Neural progenitor cell (in vitro differentiated cells): ENCODE data around the gene ABCC3. TPM values are rescaled to one million over a fixed set of nuclear protein-coding genes. Genes with fewer than 3 reads are reported as not detected.

Experiments
- DNase-seq: peaks from one replicate; pipeline ENCODE4 v3.0.0-alpha.2; 2016; ENCODE audit warnings: low spot score
- H2AFZ ChIP-seq: fragments of 200-600 bp; sonication (generic); replicated peaks from 2 replicates; pipeline ENCODE4 v1.6.1; 2016; ENCODE audit warnings: antibody characterized with exemption
- H3F3A ChIP-seq: fragments of 200-600 bp; sonication (generic); 2 replicates; pipeline ENCODE4 v1.6.1; 2016; ENCODE audit warnings: antibody characterized with exemption, low read depth
- H3K27ac ChIP-seq: fragments of 200-600 bp; sonication (generic); 2 replicates; pipeline ENCODE4 v1.5.1; 2016; ENCODE audit warnings: mild to moderate bottlenecking
- H3K27me3 ChIP-seq: fragments of 200-600 bp; sonication (generic); 2 replicates; pipeline ENCODE4 v1.6.1; 2016; ENCODE audit warnings: mild to moderate bottlenecking, moderate library complexity
- H3K36me3 ChIP-seq: fragments of 200-600 bp; sonication (generic); 2 replicates; pipeline ENCODE4 v1.5.1; 2016
- H3K4me1 ChIP-seq: fragments of 200-600 bp; sonication (generic); 2 replicates; pipeline ENCODE4 v1.6.1; 2016; ENCODE audit warnings: mixed run types
- H3K4me2 ChIP-seq: fragments of 200-600 bp; sonication (generic); 2 replicates; pipeline ENCODE4 v1.6.1; 2016
- H3K4me3 ChIP-seq: fragments of 200-600 bp; sonication (generic); 2 replicates; pipeline ENCODE4 v1.5.1; 2016
- H3K79me2 ChIP-seq: fragments of 200-600 bp; sonication (generic); 2 replicates; pipeline ENCODE4 v1.6.1; 2016; ENCODE audit warnings: low read depth
- H3K9ac ChIP-seq: fragments of 200-600 bp; sonication (generic); 2 replicates; pipeline ENCODE4 v1.6.1; 2016
- H3K9me3 ChIP-seq: fragments of 200-600 bp; sonication (generic); 2 replicates; pipeline ENCODE4 v1.5.1; 2016; ENCODE audit warnings: low read depth
- H4K20me1 ChIP-seq: fragments of 200-600 bp; sonication (generic); 2 replicates; pipeline ENCODE4 v1.6.1; 2016; ENCODE audit warnings: low read depth
- H3K27ac Mint-ChIP-seq: 3 replicates; pipeline ENCODE4 v1.8.0; 2021; ENCODE audit warnings: mixed read lengths
- H3K27me3 Mint-ChIP-seq: 2 replicates; pipeline ENCODE4 v1.8.0; 2022; ENCODE audit warnings: low read depth, mild to moderate bottlenecking, inconsistent platforms, moderate library complexity, mixed read lengths; ENCODE audit not compliant: insufficient read depth
- H3K36me3 Mint-ChIP-seq: 3 replicates; pipeline ENCODE4 v1.8.0; 2021; ENCODE audit warnings: mixed read lengths
- H3K4me1 Mint-ChIP-seq: 3 replicates; pipeline ENCODE4 v1.8.0; 2021; ENCODE audit warnings: mixed read lengths
- H3K4me3 Mint-ChIP-seq: 3 replicates; pipeline ENCODE4 v1.8.0; 2021; ENCODE audit warnings: mild to moderate bottlenecking, moderate library complexity, mixed read lengths
- H3K9me3 Mint-ChIP-seq: 3 replicates; pipeline ENCODE4 v1.8.0; 2020; ENCODE audit warnings: mixed read lengths
- EZH2 ChIP-seq: fragments of 200-600 bp; sonication (generic); IDR thresholded peaks from 2 replicates; pipeline ENCODE4 v1.6.1; 2017; ENCODE audit warnings: antibody characterized with exemption, mild to moderate bottlenecking, moderate library complexity
- EZH2phosphoT487 ChIP-seq: fragments of 200-600 bp; sonication (generic); IDR thresholded peaks from 2 replicates; pipeline ENCODE4 v1.6.1; 2017; ENCODE audit warnings: antibody characterized with exemption
- total RNA-seq: library from RNA; depleted of rRNA; stranded (reverse); fragments of >200 nt; gene quantifications from 2 replicates; pipeline ENCODE4 v1.2.3, GENCODE V29; 2015; ENCODE audit warnings: low replicate concordance
- TF ChIP-seq, protein P1 (sequence below): fragments of 200-600 bp; sonication (generic); IDR thresholded peaks from 2 replicates; pipeline ENCODE4 v1.5.1; 2017; ENCODE audit warnings: antibody characterized with exemption, mild to moderate bottlenecking

The ABCC3 gene
- total RNA-seq, 1 donor from 2014 or later: not detected

DNA sequence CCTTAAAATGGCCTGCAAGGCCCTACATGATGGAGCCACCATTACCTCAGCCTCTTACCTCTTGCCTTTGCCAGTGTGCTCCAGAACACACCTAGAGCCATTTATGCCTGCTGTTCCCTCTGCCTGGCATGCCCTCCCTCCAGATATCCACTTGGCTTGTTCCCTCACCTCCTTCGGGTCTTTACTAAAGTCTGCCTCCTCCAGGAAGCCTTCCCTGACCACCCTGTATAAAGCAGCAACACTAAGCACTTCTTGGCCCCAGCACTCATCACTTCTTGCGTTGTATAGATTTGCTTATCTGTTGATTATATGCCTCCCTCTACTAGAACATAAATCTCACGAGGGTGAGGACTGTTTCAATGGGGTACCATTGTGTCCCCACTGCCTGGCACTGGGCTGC, 47.8 kb downstream of the ABCC3 start:
- Histone ChIP-seq H3K4me1 (peaks cover 12% of the 10 kb centered on the region), H3K9ac (no peak overlapping the region), H3K27ac (no peak overlapping the region), H4K20me1 (no peaks in the 10 kb centered on the region), H3F3A (peaks cover 26% of the 10 kb centered on the region), H3K79me2 (no peaks in the 10 kb centered on the region), H3K4me2 (no peak overlapping the region), H3K9me3 (no peaks in the 10 kb centered on the region), H3K27me3 (no peaks in the 10 kb centered on the region), H2AFZ (no peak overlapping the region), H3K4me3 (no peak overlapping the region), H3K36me3 (no peaks in the 10 kb centered on the region)
- TF ChIP-seq EZH2phosphoT487 (no peak), EZH2 (no peak)
- TF ChIP-seq, protein P1, sequence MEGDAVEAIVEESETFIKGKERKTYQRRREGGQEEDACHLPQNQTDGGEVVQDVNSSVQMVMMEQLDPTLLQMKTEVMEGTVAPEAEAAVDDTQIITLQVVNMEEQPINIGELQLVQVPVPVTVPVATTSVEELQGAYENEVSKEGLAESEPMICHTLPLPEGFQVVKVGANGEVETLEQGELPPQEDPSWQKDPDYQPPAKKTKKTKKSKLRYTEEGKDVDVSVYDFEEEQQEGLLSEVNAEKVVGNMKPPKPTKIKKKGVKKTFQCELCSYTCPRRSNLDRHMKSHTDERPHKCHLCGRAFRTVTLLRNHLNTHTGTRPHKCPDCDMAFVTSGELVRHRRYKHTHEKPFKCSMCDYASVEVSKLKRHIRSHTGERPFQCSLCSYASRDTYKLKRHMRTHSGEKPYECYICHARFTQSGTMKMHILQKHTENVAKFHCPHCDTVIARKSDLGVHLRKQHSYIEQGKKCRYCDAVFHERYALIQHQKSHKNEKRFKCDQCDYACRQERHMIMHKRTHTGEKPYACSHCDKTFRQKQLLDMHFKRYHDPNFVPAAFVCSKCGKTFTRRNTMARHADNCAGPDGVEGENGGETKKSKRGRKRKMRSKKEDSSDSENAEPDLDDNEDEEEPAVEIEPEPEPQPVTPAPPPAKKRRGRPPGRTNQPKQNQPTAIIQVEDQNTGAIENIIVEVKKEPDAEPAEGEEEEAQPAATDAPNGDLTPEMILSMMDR: no peak
- H3K4me3 Mint-ChIP-seq: no peak overlapping the region
- no peaks in the 10 kb centered on the region for H3K9me3 Mint-ChIP-seq
- H3K27me3 Mint-ChIP-seq: peaks cover 17% of the 10 kb centered on the region
- H3K27ac Mint-ChIP-seq: peak overlapping the region; percentile 67
- DNase-seq: no peak
- H3K4me1 Mint-ChIP-seq: peaks cover 51% of the 10 kb centered on the region
- H3K36me3 Mint-ChIP-seq: no peaks in the 10 kb centered on the region

DNA sequence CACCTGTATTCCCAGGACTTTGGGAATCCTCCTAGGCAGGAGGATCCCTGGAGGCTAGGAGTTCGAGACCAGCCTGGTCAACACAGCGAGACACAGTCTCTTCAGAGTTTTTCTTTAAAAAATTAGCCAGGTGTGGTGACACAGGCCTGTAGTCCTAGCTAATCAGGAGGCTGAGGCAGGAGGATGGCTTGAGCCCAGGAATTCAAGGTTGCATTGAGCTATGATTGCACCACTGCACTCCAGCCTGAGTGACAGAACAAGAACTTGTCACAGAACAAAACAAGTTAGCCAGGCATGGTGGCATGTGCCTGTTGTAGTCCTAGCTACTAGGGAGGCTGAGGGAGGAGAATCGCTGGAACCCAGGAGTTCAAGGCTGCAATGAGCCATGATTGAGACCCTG, 48.3 kb downstream of the ABCC3 start:
- H3K4me3 Mint-ChIP-seq: no peak overlapping the region
- no peaks in the 10 kb centered on the region for H3K36me3 ChIP-seq
- H3F3A ChIP-seq: peaks cover 26% of the 10 kb centered on the region
- H3K9me3 Mint-ChIP-seq: no peaks in the 10 kb centered on the region
- no peaks in the 10 kb centered on the region for H3K27me3 ChIP-seq
- no peaks in the 10 kb centered on the region for H3K9me3 ChIP-seq
- no peak overlapping the region for H3K27ac Mint-ChIP-seq
- H3K4me1 ChIP-seq: peaks cover 12% of the 10 kb centered on the region
- H3K4me1 Mint-ChIP-seq: peaks cover 56% of the 10 kb centered on the region
- no peaks in the 10 kb centered on the region for H3K36me3 Mint-ChIP-seq
- TF ChIP-seq, protein P1: no peak
- TF ChIP-seq EZH2phosphoT487 (no peak), EZH2 (no peak)
- H3K27me3 Mint-ChIP-seq: peaks cover 21% of the 10 kb centered on the region
- no peak overlapping the region for H3K27ac ChIP-seq
- H2AFZ ChIP-seq: no peak overlapping the region
- no peak overlapping the region for H3K9ac ChIP-seq
- DNase-seq: no peak
- H3K4me3 ChIP-seq: no peak overlapping the region
- no peaks in the 10 kb centered on the region for H4K20me1 ChIP-seq
- H3K79me2 ChIP-seq: no peaks in the 10 kb centered on the region
- no peak overlapping the region for H3K4me2 ChIP-seq

DNA sequence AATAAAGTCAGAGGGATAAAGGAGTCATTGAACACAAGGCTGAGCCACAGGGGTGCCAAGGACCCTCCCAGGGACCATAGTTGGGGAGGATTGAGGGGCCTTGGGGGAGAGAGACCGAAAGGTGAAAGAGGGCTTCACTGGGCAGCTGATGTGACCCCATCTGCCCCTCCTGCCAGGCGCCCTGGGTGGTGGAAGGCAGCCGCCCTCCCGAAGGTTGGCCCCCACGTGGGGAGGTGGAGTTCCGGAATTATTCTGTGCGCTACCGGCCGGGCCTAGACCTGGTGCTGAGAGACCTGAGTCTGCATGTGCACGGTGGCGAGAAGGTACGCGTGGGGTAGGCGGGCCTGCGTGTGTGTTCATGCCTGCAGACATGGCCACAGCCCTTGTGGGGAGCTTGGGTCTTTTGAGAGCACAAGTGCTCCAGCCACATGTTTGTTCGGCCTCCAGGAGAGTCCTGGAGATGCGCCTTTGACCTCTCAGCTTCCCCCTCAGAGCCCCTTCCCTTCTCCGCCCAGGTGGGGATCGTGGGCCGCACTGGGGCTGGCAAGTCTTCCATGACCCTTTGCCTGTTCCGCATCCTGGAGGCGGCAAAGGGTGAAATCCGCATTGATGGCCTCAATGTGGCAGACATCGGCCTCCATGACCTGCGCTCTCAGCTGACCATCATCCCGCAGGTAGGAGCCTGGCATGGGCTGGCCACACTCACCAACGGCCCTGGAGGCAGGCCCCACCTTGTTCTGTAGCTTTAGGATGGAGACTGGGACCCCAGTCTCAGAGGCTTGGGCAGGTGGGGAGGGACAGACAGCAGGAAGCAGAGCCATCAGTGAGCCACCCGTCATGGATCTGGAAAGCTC, 49.0 kb downstream of the ABCC3 start:
- Histone ChIP-seq H3K4me1 (peaks cover 13% of the 10 kb centered on the region), H3K79me2 (no peaks in the 10 kb centered on the region), H4K20me1 (no peaks in the 10 kb centered on the region), H2AFZ (no peak overlapping the region), H3K9me3 (no peaks in the 10 kb centered on the region), H3K27ac (no peak overlapping the region), H3F3A (peaks cover 29% of the 10 kb centered on the region), H3K27me3 (no peaks in the 10 kb centered on the region), H3K4me3 (no peak overlapping the region), H3K36me3 (no peaks in the 10 kb centered on the region), H3K9ac (no peak overlapping the region), H3K4me2 (no peak overlapping the region)
- no peaks in the 10 kb centered on the region for H3K9me3 Mint-ChIP-seq
- no peak overlapping the region for H3K27ac Mint-ChIP-seq
- H3K4me3 Mint-ChIP-seq: no peak overlapping the region
- H3K27me3 Mint-ChIP-seq: peaks cover 20% of the 10 kb centered on the region
- DNase-seq: no peak
- peaks cover 61% of the 10 kb centered on the region for H3K4me1 Mint-ChIP-seq
- H3K36me3 Mint-ChIP-seq: no peaks in the 10 kb centered on the region
- TF ChIP-seq, protein P1: no peak
- TF ChIP-seq EZH2 (no peak), EZH2phosphoT487 (no peak)
